ENCODE data around the gene NRAS. TPM values are rescaled to one million over a fixed set of nuclear protein-coding genes. Genes with fewer than 3 reads are reported as not detected.

The NRAS gene
- total RNA-seq, 1 experiment from 2014 or later: 72.9 TPM

DNA sequence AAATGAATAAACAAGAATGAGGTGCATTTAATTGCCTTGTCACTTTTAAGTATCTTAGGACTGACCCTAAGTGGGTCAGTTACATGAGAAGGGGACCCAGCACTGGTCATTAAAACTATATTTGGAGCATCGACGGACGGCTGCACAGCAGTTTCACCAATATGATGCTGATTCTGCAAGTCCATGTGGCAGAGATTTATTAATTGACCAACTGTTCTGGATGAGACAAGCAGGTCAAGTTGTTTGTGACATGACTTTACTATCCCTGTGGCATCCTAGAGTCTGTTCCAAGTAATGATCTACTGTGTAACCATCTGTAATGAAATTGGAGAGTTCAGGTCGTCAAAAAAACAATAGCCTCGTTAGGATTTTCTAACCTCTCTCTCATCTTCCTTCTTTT, 30.7 kb downstream of the NRAS start:
- TF ChIP-seq, protein P1, sequence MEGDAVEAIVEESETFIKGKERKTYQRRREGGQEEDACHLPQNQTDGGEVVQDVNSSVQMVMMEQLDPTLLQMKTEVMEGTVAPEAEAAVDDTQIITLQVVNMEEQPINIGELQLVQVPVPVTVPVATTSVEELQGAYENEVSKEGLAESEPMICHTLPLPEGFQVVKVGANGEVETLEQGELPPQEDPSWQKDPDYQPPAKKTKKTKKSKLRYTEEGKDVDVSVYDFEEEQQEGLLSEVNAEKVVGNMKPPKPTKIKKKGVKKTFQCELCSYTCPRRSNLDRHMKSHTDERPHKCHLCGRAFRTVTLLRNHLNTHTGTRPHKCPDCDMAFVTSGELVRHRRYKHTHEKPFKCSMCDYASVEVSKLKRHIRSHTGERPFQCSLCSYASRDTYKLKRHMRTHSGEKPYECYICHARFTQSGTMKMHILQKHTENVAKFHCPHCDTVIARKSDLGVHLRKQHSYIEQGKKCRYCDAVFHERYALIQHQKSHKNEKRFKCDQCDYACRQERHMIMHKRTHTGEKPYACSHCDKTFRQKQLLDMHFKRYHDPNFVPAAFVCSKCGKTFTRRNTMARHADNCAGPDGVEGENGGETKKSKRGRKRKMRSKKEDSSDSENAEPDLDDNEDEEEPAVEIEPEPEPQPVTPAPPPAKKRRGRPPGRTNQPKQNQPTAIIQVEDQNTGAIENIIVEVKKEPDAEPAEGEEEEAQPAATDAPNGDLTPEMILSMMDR (conservative IDR thresholded peaks at IDR 0.05): no peak
- no peak overlapping the region for H2BK15ac ChIP-seq (ENCODE audit: low read depth, low read length)
- H4K91ac ChIP-seq (ENCODE audit: insufficient read length, low read depth, low read length): no peak overlapping the region
- no peaks in the 10 kb centered on the region for H3K4me1 ChIP-seq (ENCODE audit: insufficient read depth, low read length)
- no peaks in the 10 kb centered on the region for H3K79me1 ChIP-seq (ENCODE audit: insufficient read depth, low read depth, low read length, poor library complexity, severe bottlenecking)
- Mint-ChIP-seq H3K4me1 (no peaks in the 10 kb centered on the region), H3K4me3 (no peak overlapping the region), H3K27ac (no peak overlapping the region), H3K9me3 (no peaks in the 10 kb centered on the region), H3K27me3 (ENCODE audit: low read depth) (peaks cover 24% of the 10 kb centered on the region), H3K36me3 (ENCODE audit: insufficient read depth in 1 of 3, low read depth in 3 of 3) (no peaks in the 10 kb centered on the region)
- no peak overlapping the region for H3K56ac ChIP-seq (ENCODE audit: insufficient read length, low read depth, low read length)
- no peak overlapping the region for H3K9ac ChIP-seq (ENCODE audit: extremely low read depth, insufficient read length, low read length)
- H2AK5ac ChIP-seq (ENCODE audit: insufficient read length, low read length): no peak overlapping the region
- H3K23ac ChIP-seq (ENCODE audit: insufficient read length, low read depth, low read length): no peak overlapping the region
- H3T11ph ChIP-seq (ENCODE audit: low read length): no peak overlapping the region
- H4K20me1 ChIP-seq (ENCODE audit: control insufficient read depth, insufficient read depth, insufficient read length): no peaks in the 10 kb centered on the region
- H3K14ac ChIP-seq (ENCODE audit: insufficient read depth, low read length): no peak overlapping the region
- no peaks in the 10 kb centered on the region for H3K79me2 ChIP-seq (ENCODE audit: insufficient read depth, low read length)
- H4K5ac ChIP-seq (ENCODE audit: insufficient read length, low read depth, low read length): no peak overlapping the region
- no peak overlapping the region for H2BK5ac ChIP-seq (ENCODE audit: insufficient read length, low read length)
- no CpG with 5 or more reads among the region's 5 CpGs for WGBS (ENCODE audit: extremely low coverage, insufficient read length, low lambda C conversion rate)
- H2AFZ ChIP-seq (ENCODE audit: low read length): no peak overlapping the region
- H3K9me3 ChIP-seq (ENCODE audit: control insufficient read depth, low read depth, low read length): no peaks in the 10 kb centered on the region
- no peak overlapping the region for H2BK20ac ChIP-seq (ENCODE audit: low read depth, low read length, poor library complexity, severe bottlenecking)
- H2BK12ac ChIP-seq (ENCODE audit: insufficient read length, low read depth, low read length): no peak overlapping the region
- DNase-seq: no peak
- no peak overlapping the region for H3K27ac ChIP-seq (ENCODE audit: insufficient read length, low read depth, low read length)
- H3K18ac ChIP-seq (ENCODE audit: insufficient read length, low read depth, low read length): no peak overlapping the region
- H3K23me2 ChIP-seq (ENCODE audit: insufficient read length, low read depth, low read length, poor library complexity, severe bottlenecking): no peaks in the 10 kb centered on the region
- no peak overlapping the region for H3K4me2 ChIP-seq (ENCODE audit: insufficient read depth, insufficient read length, low read length)
- H3K4ac ChIP-seq (ENCODE audit: low read depth, low read length): no peak overlapping the region
- H2BK120ac ChIP-seq (ENCODE audit: low read depth, low read length, poor library complexity, severe bottlenecking): no peak overlapping the region
- H3K27me3 ChIP-seq (ENCODE audit: insufficient read depth, low read length): no peaks in the 10 kb centered on the region
- no peak overlapping the region for H4K8ac ChIP-seq (replicated peaks; ENCODE audit: insufficient read length, low read depth, low read length)

Measured in H9 (cell line).